AML-193 (cell line): ENCODE data around the gene CNTFR.
A peak's percentile ranks its signal among the peaks of the same experiment; 100 is the strongest.

Source experiments
- DNase-seq, 2 experiments: peaks; one replicate each; lab custom pipeline; 2025; lab: John Stamatoyannopoulos, UW

The CNTFR gene

GRCh38 chr9:34572628-34573027, 16.9 kb downstream of the CNTFR start:
- DNase-seq: no peak

- DNase-seq: no peak
Observed at GRCh38 chr9:34572092-34572491, 17.4 kb downstream of the CNTFR start.

- DNase-seq: no peak
Observed at GRCh38 chr9:34571481-34571810, 18.1 kb downstream of the CNTFR start.

GRCh38 chr9:34570809-34571480, 18.6 kb downstream of the CNTFR start:
- DNase-seq: no peak

- no peak for DNase-seq
Observed at GRCh38 chr9:34570376-34570775, 19.1 kb downstream of the CNTFR start.

- DNase-seq: no peak
Observed at GRCh38 chr9:34568774-34569173, 20.8 kb downstream of the CNTFR start.

- no peak for DNase-seq
Observed at GRCh38 chr9:34568133-34568532, 21.4 kb downstream of the CNTFR start.

- DNase-seq: no peak
Observed at GRCh38 chr9:34566972-34567371, 22.6 kb downstream of the CNTFR start.

GRCh38 chr9:34566322-34566721, 23.2 kb downstream of the CNTFR start:
- DNase-seq: no peak

GRCh38 chr9:34565856-34566255, 23.7 kb downstream of the CNTFR start:
- DNase-seq: no peak

GRCh38 chr9:34564617-34565016, 24.9 kb downstream of the CNTFR start:
- no peak for DNase-seq

- no peak for DNase-seq
Observed at GRCh38 chr9:34563262-34563661, 26.3 kb downstream of the CNTFR start.

- DNase-seq: peak; percentile 5 to 7
Observed at GRCh38 chr9:34562135-34562745, 27.3 kb downstream of the CNTFR start.

GRCh38 chr9:34560599-34561214, 28.8 kb downstream of the CNTFR start:
- no peak for DNase-seq

- no peak for DNase-seq
Observed at GRCh38 chr9:34559624-34560455, 29.7 kb downstream of the CNTFR start.

- DNase-seq: no peak
Observed at GRCh38 chr9:34558919-34559623, 30.5 kb downstream of the CNTFR start.

GRCh38 chr9:34558364-34558763, 31.2 kb downstream of the CNTFR start:
- DNase-seq: no peak

GRCh38 chr9:34557426-34558321, 31.9 kb downstream of the CNTFR start:
- DNase-seq: no peak

- no peak for DNase-seq
Observed at GRCh38 chr9:34556949-34557348, 32.6 kb downstream of the CNTFR start.

- no peak for DNase-seq
Observed at GRCh38 chr9:34555936-34556525, 33.5 kb downstream of the CNTFR start.

- DNase-seq: no peak
Observed at GRCh38 chr9:34555500-34555899, 34.0 kb downstream of the CNTFR start.
